BJ (cell line): ENCODE data around the gene NIT1. TPM values are rescaled to one million over a fixed set of nuclear protein-coding genes. Genes with fewer than 3 reads are reported as not detected.

Experiments
- CTCF ChIA-PET: fragments of 350-600 bp; formaldehyde crosslinking; extraction: SDS; loops from one replicate; lab custom pipeline; 2021; ENCODE audit warnings: antibody characterized with exemption, inconsistent platforms; lab: Yijun Ruan, JAX
- POLR2A ChIA-PET: fragments of 300-600 bp; sonication (Branson Sonifier 250); formaldehyde crosslinking; extraction: SDS; loops from one replicate; lab custom pipeline; 2021; ENCODE audit warnings: antibody characterized with exemption; lab: Charles Lee
- DNase-seq: peaks from one replicate; pipeline ENCODE4 v3.0.0-alpha.2; 2011; ENCODE audit warnings: low read depth
- H3K27me3 ChIP-seq: 2 replicates; pipeline ENCODE4 v1.6.0; 2011; ENCODE audit warnings: low read length; ENCODE audit not compliant: control insufficient read depth, insufficient read depth
- H3K36me3 ChIP-seq: 2 replicates; pipeline ENCODE4 v1.5.1; 2011; ENCODE audit warnings: low read length; ENCODE audit not compliant: control insufficient read depth, insufficient read depth
- H3K4me3 ChIP-seq: 2 replicates; pipeline ENCODE4 v1.5.1; 2011; ENCODE audit warnings: low read depth, mild to moderate bottlenecking, control low read depth, low read length
- CTCF ChIP-seq: IDR thresholded peaks from 2 replicates; pipeline ENCODE4 v1.5.1; 2011; ENCODE audit warnings: low read depth, mild to moderate bottlenecking, control low read depth, inconsistent platforms, low read length, moderate library complexity; ENCODE audit not compliant: insufficient read depth
- polyA plus RNA-seq: library from polyadenylated mRNA; depleted of rRNA; stranded (reverse); fragments of >200 nt; gene quantifications from 2 replicates; pipeline ENCODE4 v1.2.3, GENCODE V29; 2011

Gene NIT1
- polyA plus RNA-seq, 1 experiment, result 36.7 TPM

GRCh38 chr1:161098210-161099068 is 19.5 kb upstream of the NIT1 start, which contains the start of gene KLHDC9:
KLHDC9 (plus strand) TSS chr1:161098361; CDS start chr1:161098536, 175 bp downstream.
- Histone ChIP-seq H3K27me3 (no peaks in the 10 kb centered on the region), H3K36me3 (peaks cover 6% of the 10 kb centered on the region), H3K4me3 (peak within 1 kb of the TSS; percentile 66)
- ChIA-PET POLR2A (no interaction called here), CTCF (interaction anchor here (0.6 to 8.9 kb wide), 38 partner anchors 8 to 1169 kb away, joined by 3 to 132 read pairs (median 6); partner anchors contain the start of genes ARHGAP30, DEDD, F11R and NECTIN4)
- no peak for DNase-seq
- TF ChIP-seq CTCF, result peak; percentile 39; the same call in 1 of the 2 replicates

GRCh38 chr1:161099090-161099802 is 18.7 kb upstream of the NIT1 start:
- DNase-seq, result no peak
- CTCF ChIA-PET, result interaction anchor here (2.5 to 8.9 kb wide), 8 partner anchors 9 to 107 kb away, joined by 12 to 132 read pairs (median 47); partner anchors contain the start of genes ARHGAP30, DEDD, NECTIN4 and USF1
- H3K27me3 ChIP-seq, result no peaks in the 10 kb centered on the region
- H3K4me3 ChIP-seq, result no peak overlapping the region
- peaks cover 6% of the 10 kb centered on the region for H3K36me3 ChIP-seq
- POLR2A ChIA-PET, result no interaction called here
- no peak for TF ChIP-seq CTCF

GRCh38 chr1:161100556-161100955 is 17.3 kb upstream of the NIT1 start:
- no peak for TF ChIP-seq CTCF
- DNase-seq, result no peak
- POLR2A ChIA-PET, result no interaction called here
- CTCF ChIA-PET, result interaction anchor here (1.0 to 8.9 kb wide), 5 partner anchors 25 to 102 kb away, joined by 3 to 132 read pairs (median 46); partner anchors contain the start of genes ARHGAP30, F11R and USF1
- H3K27me3 ChIP-seq, result no peaks in the 10 kb centered on the region
- H3K4me3 ChIP-seq, result no peak overlapping the region
- peaks cover 6% of the 10 kb centered on the region for H3K36me3 ChIP-seq

- no peak overlapping the region for H3K4me3 ChIP-seq
- H3K36me3 ChIP-seq, result peaks cover 5% of the 10 kb centered on the region
- CTCF ChIA-PET, result interaction anchor here (1.7 to 2.7 kb wide), 3 partner anchors 9 to 109 kb away, joined by 3 to 9 read pairs (median 8); partner anchors contain the start of gene KLHDC9
- H3K27me3 ChIP-seq, result no peaks in the 10 kb centered on the region
- POLR2A ChIA-PET, result no interaction called here
- no peak for TF ChIP-seq CTCF
- DNase-seq, result no peak
These were observed 11.5 kb upstream of the NIT1 start for GRCh38 chr1:161106431-161106830.

- no peak for DNase-seq
- H3K36me3 ChIP-seq, result no peaks in the 10 kb centered on the region
- H3K27me3 ChIP-seq, result no peaks in the 10 kb centered on the region
- ChIA-PET POLR2A (no interaction called here), CTCF (no interaction called here)
- TF ChIP-seq CTCF, result no peak
- H3K4me3 ChIP-seq, result no peak overlapping the region
These were observed 6.8 kb upstream of the NIT1 start for GRCh38 chr1:161111117-161111516.
